Naive B cell (primary cell): ENCODE measurements around the gene EXOC4. TPM values are rescaled to one million over a fixed set of nuclear protein-coding genes. Genes with fewer than 3 reads are reported as not detected.

ENCODE experiments used
- ATAC-seq, 2 donors: fragments of 150-1000 bp; cut with Tn5 transposase; 2 replicates each; pipeline ENCODE4 v1.10.0; 2021; ENCODE audit warnings: low read depth in 2 of 2, mild to moderate bottlenecking in 2 of 2, moderate library complexity in 2 of 2
- DNase-seq: peaks from one replicate; pipeline ENCODE4 v3.0.0; 2022
- H3K27ac Mint-ChIP-seq, 6 donors: one replicate each; pipeline ENCODE4 v1.8.0; 2020 to 2022; ENCODE audit warnings: mild to moderate bottlenecking in 6 of 6, mixed read lengths in 6 of 6, moderate library complexity in 5 of 6, inconsistent platforms in 2 of 6
- H3K27me3 Mint-ChIP-seq, 3 donors: one replicate each; pipeline ENCODE4 v1.8.0; 2021 to 2022; ENCODE audit warnings: mixed read lengths in 3 of 3, mild to moderate bottlenecking in 1 of 3
- H3K36me3 Mint-ChIP-seq, 2 donors: one replicate each; pipeline ENCODE4 v1.8.0; 2020 to 2022; ENCODE audit warnings: mixed read lengths in 2 of 2, inconsistent platforms in 1 of 2, mild to moderate bottlenecking in 1 of 2
- H3K4me1 Mint-ChIP-seq, 3 donors: one replicate each; pipeline ENCODE4 v1.8.0; 2020 to 2022; ENCODE audit warnings: mixed read lengths in 3 of 3, inconsistent platforms in 1 of 3, mild to moderate bottlenecking in 1 of 3, moderate library complexity in 1 of 3
- H3K4me3 Mint-ChIP-seq, 8 donors: one replicate each; pipeline ENCODE4 v1.8.0; 2020 to 2022; ENCODE audit warnings: mild to moderate bottlenecking in 8 of 8, mixed read lengths in 8 of 8, moderate library complexity in 8 of 8, inconsistent platforms in 2 of 8
- H3K9me3 Mint-ChIP-seq, 7 donors: one replicate each; pipeline ENCODE4 v1.8.0; 2020 to 2022; ENCODE audit warnings: mixed read lengths in 7 of 7, mild to moderate bottlenecking in 5 of 7, inconsistent platforms in 2 of 7, moderate library complexity in 1 of 7
- polyA plus RNA-seq, 6 donors: library from polyadenylated mRNA; unstranded; fragments of 300-500 nt; fragmentation: Illumina TruSeq; gene quantifications; one replicate each; pipeline ENCODE4 v1.2.3, GENCODE V29; 2021; ENCODE audit warnings: low read depth in 6 of 6

EXOC4 gene
- polyA plus RNA-seq, 6 donors from 2014 or later = 39.9 to 59.7 (median 47.2) TPM

GRCh38 chr7:133288970-133289369, 36.1 kb downstream of the EXOC4 start:
- H3K36me3 Mint-ChIP-seq = peaks cover 40 to 53% of the 10 kb centered on the region in 2 donors

GRCh38 chr7:133290041-133290440, 37.2 kb downstream of the EXOC4 start:
- Mint-ChIP-seq H3K27me3 (no peaks in the 10 kb centered on the region), H3K4me1 (peaks cover 14 to 20% (median 19%) of the 10 kb centered on the region in 3 donors), H3K9me3 (no peaks in the 10 kb centered on the region), H3K4me3 (no peak overlapping the region), H3K36me3 (peaks cover 38 to 53% of the 10 kb centered on the region in 2 donors), H3K27ac (no peak overlapping the region)
- no peak for ATAC-seq
- no peak for DNase-seq

More at GRCh38 chr7:133288970-133289369, 36.1 kb downstream of the EXOC4 start:
- ATAC-seq (no peak), DNase-seq (no peak)
- Mint-ChIP-seq H3K27ac (peak overlapping the region in 1 of 6 donors; percentile 40), H3K27me3 (no peaks in the 10 kb centered on the region), H3K4me3 (no peak overlapping the region), H3K9me3 (no peaks in the 10 kb centered on the region), H3K4me1 (peaks cover 18 to 25% (median 23%) of the 10 kb centered on the region in 3 donors)

- no peak for DNase-seq
- H3K9me3 Mint-ChIP-seq = no peaks in the 10 kb centered on the region
- peaks cover 30 to 53% of the 10 kb centered on the region in 2 donors for H3K36me3 Mint-ChIP-seq
- H3K27ac Mint-ChIP-seq = peak overlapping the region in 1 of 6 donors; percentile 49
- no peak overlapping the region for H3K4me3 Mint-ChIP-seq
- H3K27me3 Mint-ChIP-seq = no peaks in the 10 kb centered on the region
- no peak for ATAC-seq
- H3K4me1 Mint-ChIP-seq = peaks cover 7 to 12% (median 12%) of the 10 kb centered on the region in 3 donors
These were observed 37.9 kb downstream of the EXOC4 start for GRCh38 chr7:133290676-133291333.

GRCh38 chr7:133292631-133293030, 39.8 kb downstream of the EXOC4 start:
- Mint-ChIP-seq H3K4me3 (no peak overlapping the region), H3K27me3 (no peaks in the 10 kb centered on the region), H3K27ac (no peak overlapping the region), H3K9me3 (no peaks in the 10 kb centered on the region), H3K4me1 (peaks cover 0 to 6% (median 4%) of the 10 kb centered on the region in 3 donors), H3K36me3 (peaks cover 30 to 48% of the 10 kb centered on the region in 2 donors)
- DNase-seq (no peak), ATAC-seq (no peak)

DNA sequence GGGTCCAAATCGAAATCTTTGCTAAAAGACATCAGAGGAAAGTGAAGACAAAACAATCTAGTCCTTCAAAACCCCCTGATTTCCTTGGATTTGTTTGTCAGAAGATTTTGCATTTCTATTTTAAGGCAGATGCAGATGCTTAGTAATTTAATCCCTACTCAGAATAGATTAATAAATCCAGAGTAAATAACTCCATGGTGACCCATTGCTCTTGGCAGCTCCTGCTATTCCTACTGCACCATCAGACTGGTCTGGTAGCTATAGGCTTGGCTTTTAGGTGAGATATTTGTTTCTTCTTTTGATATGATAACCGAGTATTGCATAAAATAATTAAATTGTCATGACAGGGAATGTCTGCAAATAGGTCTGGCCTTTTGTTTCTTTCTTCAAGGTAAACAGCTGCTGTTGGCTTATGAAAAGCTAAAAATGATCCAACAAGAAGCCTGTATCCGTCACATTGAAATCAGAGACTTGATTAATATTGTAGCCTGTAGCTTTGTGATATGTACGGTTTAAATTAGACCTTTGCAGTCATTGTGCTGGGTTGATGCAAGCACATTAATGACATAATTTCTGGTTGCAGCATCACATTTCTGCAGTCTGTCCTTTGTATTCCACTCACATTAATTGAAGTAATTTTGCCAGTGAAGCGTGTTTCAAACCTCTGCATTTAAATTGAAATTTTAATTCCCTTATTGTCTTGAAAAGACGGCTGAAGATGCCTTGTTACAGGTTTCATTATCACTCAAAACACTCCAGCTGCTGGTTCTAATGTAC, 40.7 kb downstream of the EXOC4 start:
- Mint-ChIP-seq H3K27me3 (no peaks in the 10 kb centered on the region), H3K36me3 (peaks cover 27 to 39% of the 10 kb centered on the region in 2 donors), H3K4me3 (no peak overlapping the region), H3K27ac (peak overlapping the region in 1 of 6 donors; percentile 52), H3K4me1 (peaks cover 0 to 6% (median 4%) of the 10 kb centered on the region in 3 donors), H3K9me3 (no peaks in the 10 kb centered on the region)
- DNase-seq (no peak), ATAC-seq (no peak)

DNA sequence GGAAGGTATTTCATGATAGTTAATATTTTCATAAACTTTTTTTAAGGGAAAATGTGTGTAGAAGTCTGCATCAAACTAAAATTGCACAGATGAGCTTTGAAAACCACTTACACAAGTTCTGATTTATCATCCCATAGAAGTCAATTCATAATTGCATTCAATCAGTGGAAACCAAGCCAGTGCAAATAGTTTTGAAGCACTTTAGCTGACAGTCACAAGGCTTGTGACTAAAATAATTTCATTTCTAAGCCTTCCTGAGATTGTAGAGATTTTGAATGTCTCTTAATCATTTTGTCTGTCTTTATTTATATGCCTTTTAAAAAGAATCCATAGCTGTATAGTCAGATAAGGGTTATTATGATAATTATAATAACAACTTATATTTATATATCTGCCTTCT, 41.4 kb downstream of the EXOC4 start:
- no peaks in the 10 kb centered on the region for H3K27me3 Mint-ChIP-seq
- no peak overlapping the region for H3K27ac Mint-ChIP-seq
- no peaks in the 10 kb centered on the region for H3K9me3 Mint-ChIP-seq
- ATAC-seq = no peak
- peaks cover 21 to 36% of the 10 kb centered on the region in 2 donors for H3K36me3 Mint-ChIP-seq
- H3K4me1 Mint-ChIP-seq = peaks cover 0 to 6% (median 4%) of the 10 kb centered on the region in 3 donors
- no peak for DNase-seq
- no peak overlapping the region for H3K4me3 Mint-ChIP-seq

- Mint-ChIP-seq H3K36me3 (peaks cover 16 to 37% of the 10 kb centered on the region in 2 donors), H3K27ac (no peak overlapping the region), H3K9me3 (no peaks in the 10 kb centered on the region), H3K4me1 (peaks cover 0 to 8% (median 6%) of the 10 kb centered on the region in 3 donors), H3K4me3 (no peak overlapping the region), H3K27me3 (no peaks in the 10 kb centered on the region)
- no peak for ATAC-seq
- no peak for DNase-seq
These were observed 42.6 kb downstream of the EXOC4 start for GRCh38 chr7:133295484-133295883.

GRCh38 chr7:133297093-133297492, 44.2 kb downstream of the EXOC4 start:
- DNase-seq (no peak), ATAC-seq (no peak)
- Mint-ChIP-seq H3K4me1 (peaks cover 0 to 11% (median 8%) of the 10 kb centered on the region in 3 donors), H3K9me3 (no peaks in the 10 kb centered on the region), H3K27ac (no peak overlapping the region), H3K36me3 (peaks cover 8 to 30% of the 10 kb centered on the region in 2 donors), H3K27me3 (no peaks in the 10 kb centered on the region), H3K4me3 (no peak overlapping the region)

DNA sequence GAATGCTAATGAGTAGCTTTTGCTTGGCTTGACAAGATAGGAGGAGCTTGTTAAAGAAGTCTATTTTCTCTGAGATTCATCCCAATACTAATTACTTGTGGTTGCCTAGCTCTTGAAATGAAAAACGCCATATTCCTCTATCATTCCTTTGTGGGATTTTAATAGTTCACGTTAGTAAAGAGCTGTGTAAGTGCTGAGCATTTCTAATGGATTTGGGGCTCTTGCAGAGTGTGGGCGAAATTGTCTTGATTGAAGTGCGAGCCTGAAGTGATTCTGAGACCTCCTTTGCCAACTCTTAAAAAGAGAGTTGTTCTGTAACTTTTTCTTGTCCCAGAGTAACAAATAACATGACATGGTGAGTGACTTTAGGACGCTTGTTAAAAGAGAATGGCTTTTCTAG, 45.2 kb downstream of the EXOC4 start:
- Mint-ChIP-seq H3K4me1 (peaks cover 0 to 11% (median 8%) of the 10 kb centered on the region in 3 donors), H3K9me3 (no peaks in the 10 kb centered on the region), H3K4me3 (no peak overlapping the region), H3K36me3 (peaks cover 0 to 21% of the 10 kb centered on the region in 2 donors), H3K27ac (no peak overlapping the region), H3K27me3 (no peaks in the 10 kb centered on the region)
- ATAC-seq = no peak
- no peak for DNase-seq

DNA sequence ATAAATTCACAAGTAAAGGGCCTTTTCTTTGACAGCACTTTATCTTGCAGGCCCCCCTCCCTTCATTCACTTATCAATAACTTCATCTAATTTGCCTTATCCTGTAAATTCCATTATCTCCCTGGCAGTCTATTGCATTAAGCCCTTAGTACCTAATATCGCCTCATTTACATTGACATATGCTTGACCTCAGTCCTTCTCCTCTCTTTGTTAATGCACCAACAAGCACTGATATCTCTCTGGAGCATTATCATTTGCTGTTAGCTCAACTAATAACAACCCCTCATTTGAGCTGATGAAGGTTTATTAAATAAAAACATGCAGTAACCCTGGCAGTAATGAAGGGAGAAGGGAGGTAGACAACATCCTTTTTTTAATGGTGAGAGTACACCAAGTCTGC, 46.8 kb downstream of the EXOC4 start:
- H3K4me1 Mint-ChIP-seq = peaks cover 0 to 11% (median 8%) of the 10 kb centered on the region in 3 donors
- DNase-seq (no peak), ATAC-seq (no peak)
- no peaks in the 10 kb centered on the region for H3K9me3 Mint-ChIP-seq
- H3K27me3 Mint-ChIP-seq = no peaks in the 10 kb centered on the region
- no peak overlapping the region for H3K4me3 Mint-ChIP-seq
- peaks cover under 1 to 17% of the 10 kb centered on the region in 2 donors for H3K36me3 Mint-ChIP-seq
- H3K27ac Mint-ChIP-seq = no peak overlapping the region

- Mint-ChIP-seq H3K27me3 (no peaks in the 10 kb centered on the region), H3K36me3 (peaks cover 4 to 19% of the 10 kb centered on the region in 2 donors), H3K4me3 (no peak overlapping the region), H3K27ac (peak overlapping the region in 1 of 6 donors; percentile 23), H3K9me3 (no peaks in the 10 kb centered on the region), H3K4me1 (peaks cover 0 to 11% (median 8%) of the 10 kb centered on the region in 3 donors)
- ATAC-seq (no peak), DNase-seq (no peak)
These were observed 47.2 kb downstream of the EXOC4 start for GRCh38 chr7:133300088-133300487.

- H3K27ac Mint-ChIP-seq = peak overlapping the region in 1 of 6 donors; percentile 43
- no peak for ATAC-seq
- H3K4me3 Mint-ChIP-seq = no peak overlapping the region
- H3K36me3 Mint-ChIP-seq = peaks cover 12 to 26% of the 10 kb centered on the region in 2 donors
- no peak for DNase-seq
- H3K9me3 Mint-ChIP-seq = no peaks in the 10 kb centered on the region
- H3K4me1 Mint-ChIP-seq = peaks cover 0 to 10% (median 8%) of the 10 kb centered on the region in 3 donors
- no peaks in the 10 kb centered on the region for H3K27me3 Mint-ChIP-seq
These were observed 47.9 kb downstream of the EXOC4 start for GRCh38 chr7:133300811-133301210.

- no peak overlapping the region for H3K27ac Mint-ChIP-seq
- H3K4me3 Mint-ChIP-seq = no peak overlapping the region
- DNase-seq (no peak), ATAC-seq (no peak)
- peaks cover 0 to 5% (median 5%) of the 10 kb centered on the region in 3 donors for H3K4me1 Mint-ChIP-seq
- no peaks in the 10 kb centered on the region for H3K9me3 Mint-ChIP-seq
- H3K27me3 Mint-ChIP-seq = no peaks in the 10 kb centered on the region
- H3K36me3 Mint-ChIP-seq = peaks cover 18 to 32% of the 10 kb centered on the region in 2 donors
These were observed 48.6 kb downstream of the EXOC4 start for GRCh38 chr7:133301444-133301843.

DNA sequence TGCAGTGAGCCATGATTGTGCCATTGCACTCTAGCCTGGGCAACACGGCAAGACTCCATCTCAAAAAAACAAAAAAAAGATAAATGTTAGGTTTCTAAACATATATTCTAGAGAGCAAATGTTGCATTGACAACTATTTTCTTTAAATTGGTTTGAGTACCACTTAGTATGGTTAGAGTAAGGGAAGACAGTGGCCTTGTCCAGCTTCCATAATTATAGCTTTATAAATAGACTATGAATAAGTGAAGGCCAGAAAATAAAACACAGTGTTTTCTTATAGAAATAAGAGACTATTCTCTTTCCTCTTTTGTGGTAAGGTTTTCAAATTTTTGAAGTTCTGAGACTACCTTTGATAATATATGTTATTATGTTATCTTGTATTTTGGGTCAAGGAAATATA, 50.5 kb downstream of the EXOC4 start:
- H3K4me3 Mint-ChIP-seq = no peak overlapping the region
- no peaks in the 10 kb centered on the region for H3K9me3 Mint-ChIP-seq
- no peak for ATAC-seq
- no peaks in the 10 kb centered on the region for H3K27me3 Mint-ChIP-seq
- H3K36me3 Mint-ChIP-seq = peaks cover 36 to 43% of the 10 kb centered on the region in 2 donors
- no peak for DNase-seq
- peaks cover 0 to 11% (median 5%) of the 10 kb centered on the region in 3 donors for H3K4me1 Mint-ChIP-seq
- H3K27ac Mint-ChIP-seq = no peak overlapping the region
